Measurements from ENCODE around the gene CD200R1.

CD200R1 gene

DNA sequence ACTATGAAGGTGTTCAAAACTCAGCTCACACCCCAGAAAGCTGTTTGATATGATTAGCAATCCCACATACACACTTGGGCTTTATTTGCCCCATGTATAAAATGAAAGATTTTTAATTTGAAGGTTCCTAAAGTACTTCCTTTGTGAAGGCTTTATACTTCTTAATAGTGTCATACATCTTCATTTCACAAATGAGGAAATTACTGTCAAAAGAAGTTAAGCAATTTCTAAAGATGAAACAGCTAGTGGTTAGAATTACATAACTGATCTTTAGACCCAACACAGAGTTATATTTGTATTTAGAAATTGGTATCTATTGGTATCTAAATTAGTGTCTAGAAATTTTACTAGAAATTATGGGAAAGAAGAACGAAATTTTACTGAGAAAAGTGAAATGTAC, 7.1 kb downstream of the CD200R1 start:
- Histone ChIP-seq H3K9me3 (ENCODE audit: control insufficient read depth, low read length) (no peaks in the 10 kb centered on the region), H3K4me3 (ENCODE audit: low read length) (no peak overlapping the region)

DNA sequence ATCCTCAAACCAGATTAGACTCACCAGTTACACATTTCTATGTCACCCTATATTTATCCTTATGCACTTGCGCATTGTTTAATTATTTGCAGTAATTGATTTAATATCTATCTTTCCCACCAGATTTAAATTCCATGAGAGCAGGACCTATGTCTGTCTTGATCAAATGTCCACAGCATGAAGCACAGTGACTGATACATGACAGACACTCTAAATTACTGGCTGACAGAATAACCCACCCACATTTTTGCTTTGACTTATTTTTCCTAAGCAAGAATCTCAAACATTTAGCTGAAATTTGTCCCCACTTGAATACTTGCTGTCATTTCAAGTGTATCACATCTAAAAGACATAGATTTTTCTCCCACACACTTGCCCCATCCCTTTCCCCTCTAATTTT, 7.5 kb downstream of the CD200R1 start:
- Histone ChIP-seq H3K9me3 (ENCODE audit: control insufficient read depth, low read length) (no peaks in the 10 kb centered on the region), H3K4me3 (ENCODE audit: low read length) (no peak overlapping the region), H3K36me3 (ENCODE audit: control insufficient read depth, insufficient read depth, low read length) (no peaks in the 10 kb centered on the region), H3K27me3 (ENCODE audit: control insufficient read depth, insufficient read depth, low read length) (no peaks in the 10 kb centered on the region), H3K9ac (ENCODE audit: low read length) (no peak overlapping the region), H3K4me1 (ENCODE audit: control insufficient read depth, insufficient read depth, low read length) (no peaks in the 10 kb centered on the region)

More for the DNA sequence above, 7.1 kb downstream of the CD200R1 start:
- no peaks in the 10 kb centered on the region for H3K36me3 ChIP-seq (ENCODE audit: control insufficient read depth, insufficient read depth, low read length)
- no peaks in the 10 kb centered on the region for H3K4me1 ChIP-seq (ENCODE audit: control insufficient read depth, insufficient read depth, low read length)
- no peak overlapping the region for H3K9ac ChIP-seq (ENCODE audit: low read length)
- H3K27me3 ChIP-seq (ENCODE audit: control insufficient read depth, insufficient read depth, low read length): no peaks in the 10 kb centered on the region

DNA sequence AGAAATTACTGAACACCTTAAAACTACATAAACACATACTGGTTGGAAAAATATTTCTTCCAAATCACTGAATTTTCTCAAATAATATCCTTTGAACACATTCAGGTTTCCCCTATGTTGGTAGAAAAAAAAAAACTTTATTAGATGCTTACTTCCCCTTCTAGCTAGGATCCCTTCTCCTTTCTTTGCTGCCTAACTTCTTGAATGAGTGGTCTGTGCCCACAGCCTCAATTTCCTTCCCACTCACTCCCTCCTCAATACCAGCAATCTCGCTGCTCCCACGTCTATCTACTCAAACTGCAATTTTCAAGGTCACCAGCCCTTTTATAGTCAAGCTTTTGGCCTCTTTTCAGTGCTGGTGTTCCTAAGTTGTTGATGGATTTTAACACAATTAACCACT, 8.3 kb downstream of the CD200R1 start:
- no peaks in the 10 kb centered on the region for H3K36me3 ChIP-seq (ENCODE audit: control insufficient read depth, insufficient read depth, low read length)
- H3K4me1 ChIP-seq (ENCODE audit: control insufficient read depth, insufficient read depth, low read length): no peaks in the 10 kb centered on the region
- H3K27me3 ChIP-seq (ENCODE audit: control insufficient read depth, insufficient read depth, low read length): no peaks in the 10 kb centered on the region
- H3K9me3 ChIP-seq (ENCODE audit: control insufficient read depth, low read length): no peaks in the 10 kb centered on the region
- no peak overlapping the region for H3K9ac ChIP-seq (ENCODE audit: low read length)
- H3K4me3 ChIP-seq (ENCODE audit: low read length): no peak overlapping the region

DNA sequence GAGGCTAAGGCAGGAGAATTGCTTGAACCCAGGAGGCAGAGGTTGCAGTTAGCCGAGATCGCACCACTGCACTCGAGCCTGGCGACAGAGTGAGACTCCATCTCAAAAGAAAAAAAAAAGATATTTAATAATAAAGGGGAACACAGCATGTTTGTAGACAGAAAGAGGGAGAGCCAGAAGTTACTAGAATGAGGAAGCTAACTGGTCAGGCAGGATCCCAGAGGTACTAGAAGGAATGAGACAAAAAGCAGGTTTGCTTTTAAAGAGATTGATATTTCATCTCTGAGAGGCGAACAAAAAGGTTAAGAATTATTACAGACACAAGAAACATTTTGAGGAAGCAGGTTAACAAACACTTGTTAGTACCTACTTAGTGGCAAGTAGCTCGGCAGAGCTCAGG, 9.2 kb downstream of the CD200R1 start:
- Histone ChIP-seq H3K4me1 (ENCODE audit: control insufficient read depth, insufficient read depth, low read length) (no peaks in the 10 kb centered on the region), H3K9ac (ENCODE audit: low read length) (no peak overlapping the region), H3K4me3 (ENCODE audit: low read length) (no peak overlapping the region), H3K27me3 (ENCODE audit: control insufficient read depth, insufficient read depth, low read length) (no peaks in the 10 kb centered on the region), H3K36me3 (ENCODE audit: control insufficient read depth, insufficient read depth, low read length) (no peaks in the 10 kb centered on the region), H3K9me3 (ENCODE audit: control insufficient read depth, low read length) (no peaks in the 10 kb centered on the region)

DNA sequence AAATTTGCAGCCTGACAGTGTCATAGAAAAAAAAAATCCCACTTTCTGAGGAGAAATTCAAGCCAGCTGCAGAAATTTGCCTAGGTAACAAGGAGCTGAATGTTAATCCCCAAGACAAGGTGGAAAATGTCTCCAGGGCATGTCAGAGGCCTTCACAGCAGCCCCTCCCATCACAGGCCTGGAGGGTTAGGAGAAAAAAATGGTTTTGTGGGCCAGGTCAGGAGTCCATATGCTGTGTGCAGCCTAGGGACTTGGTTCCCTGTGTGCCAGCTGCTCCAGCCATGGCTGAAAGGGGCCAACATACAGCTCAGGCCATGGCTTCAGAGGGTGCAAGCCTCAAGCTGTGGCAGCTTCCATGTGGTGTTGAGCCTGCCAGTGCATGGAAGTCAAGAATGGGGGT, 11.2 kb downstream of the CD200R1 start:
- Histone ChIP-seq H3K36me3 (ENCODE audit: control insufficient read depth, insufficient read depth, low read length) (no peaks in the 10 kb centered on the region), H3K27me3 (ENCODE audit: control insufficient read depth, insufficient read depth, low read length) (no peaks in the 10 kb centered on the region), H3K9ac (ENCODE audit: low read length) (no peak overlapping the region), H3K9me3 (ENCODE audit: control insufficient read depth, low read length) (no peaks in the 10 kb centered on the region), H3K4me1 (ENCODE audit: control insufficient read depth, insufficient read depth, low read length) (no peaks in the 10 kb centered on the region), H3K4me3 (ENCODE audit: low read length) (no peak overlapping the region)

DNA sequence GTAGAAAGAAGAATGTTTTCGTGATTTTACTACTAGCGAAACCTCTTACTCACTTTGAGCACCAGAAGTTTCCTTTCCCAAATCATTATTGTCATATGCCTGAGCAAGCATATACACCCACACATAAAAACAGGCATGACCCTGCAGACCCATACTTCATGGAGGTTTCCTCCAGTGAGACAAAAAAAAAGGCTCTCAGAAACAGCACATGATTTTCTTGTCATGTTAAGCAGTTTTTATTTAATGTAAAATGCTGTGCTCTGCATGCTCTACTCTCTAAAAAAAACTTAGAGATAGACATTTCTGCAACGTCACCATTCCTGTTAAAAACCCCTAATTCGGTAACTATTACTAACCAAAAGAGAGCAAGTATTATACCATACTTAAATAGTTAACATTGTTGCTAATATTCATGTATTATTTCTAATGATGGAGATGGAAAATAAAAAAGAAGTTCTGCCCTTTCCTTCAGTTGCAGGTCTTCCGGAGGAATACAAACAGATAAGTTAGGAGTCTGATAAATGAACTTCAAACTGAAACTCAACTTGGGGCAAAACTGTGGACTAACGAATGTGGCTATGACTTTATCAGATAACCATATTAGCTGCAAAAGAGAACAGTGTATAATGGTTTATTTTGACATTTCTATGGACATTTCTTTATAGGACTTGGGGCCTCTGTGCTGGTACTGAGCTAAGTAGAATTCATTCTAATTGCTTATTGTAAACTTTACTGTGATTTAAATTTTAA, 15.9 kb downstream of the CD200R1 start:
- H3K9ac ChIP-seq (ENCODE audit: low read length): no peak overlapping the region
- H3K27me3 ChIP-seq (ENCODE audit: control insufficient read depth, insufficient read depth, low read length): no peaks in the 10 kb centered on the region
- no peaks in the 10 kb centered on the region for H3K36me3 ChIP-seq (ENCODE audit: control insufficient read depth, insufficient read depth, low read length)
- no peak overlapping the region for H3K4me3 ChIP-seq (ENCODE audit: low read length)
- H3K4me1 ChIP-seq (ENCODE audit: control insufficient read depth, insufficient read depth, low read length): no peaks in the 10 kb centered on the region
- no peaks in the 10 kb centered on the region for H3K9me3 ChIP-seq (ENCODE audit: control insufficient read depth, low read length)

DNA sequence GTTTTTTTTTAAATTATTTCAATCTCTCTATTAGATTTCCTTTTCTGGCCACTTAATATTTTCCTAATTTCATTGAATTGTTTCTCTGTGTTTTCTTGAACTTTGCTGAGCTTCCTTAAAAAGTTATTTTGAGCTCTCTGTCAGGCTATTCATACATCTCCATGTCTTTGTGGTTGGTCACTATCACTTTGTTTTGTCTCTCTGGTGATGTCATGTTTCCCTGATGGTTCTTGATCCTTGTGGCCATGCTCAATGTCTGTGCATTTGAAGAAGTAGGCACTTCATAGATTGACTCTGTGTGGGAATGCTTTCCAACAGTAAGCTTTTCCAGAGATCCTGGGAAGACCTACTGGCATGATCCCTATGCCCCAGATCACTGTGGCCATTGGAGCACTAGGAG, 18.6 kb downstream of the CD200R1 start:
- H3K9me3 ChIP-seq (ENCODE audit: control insufficient read depth, low read length): no peaks in the 10 kb centered on the region
- H3K36me3 ChIP-seq (ENCODE audit: control insufficient read depth, insufficient read depth, low read length): no peaks in the 10 kb centered on the region
- H3K27me3 ChIP-seq (ENCODE audit: control insufficient read depth, insufficient read depth, low read length): no peaks in the 10 kb centered on the region
- no peak overlapping the region for H3K9ac ChIP-seq (ENCODE audit: low read length)
- H3K4me3 ChIP-seq (ENCODE audit: low read length): no peak overlapping the region
- no peaks in the 10 kb centered on the region for H3K4me1 ChIP-seq (ENCODE audit: control insufficient read depth, insufficient read depth, low read length)

DNA sequence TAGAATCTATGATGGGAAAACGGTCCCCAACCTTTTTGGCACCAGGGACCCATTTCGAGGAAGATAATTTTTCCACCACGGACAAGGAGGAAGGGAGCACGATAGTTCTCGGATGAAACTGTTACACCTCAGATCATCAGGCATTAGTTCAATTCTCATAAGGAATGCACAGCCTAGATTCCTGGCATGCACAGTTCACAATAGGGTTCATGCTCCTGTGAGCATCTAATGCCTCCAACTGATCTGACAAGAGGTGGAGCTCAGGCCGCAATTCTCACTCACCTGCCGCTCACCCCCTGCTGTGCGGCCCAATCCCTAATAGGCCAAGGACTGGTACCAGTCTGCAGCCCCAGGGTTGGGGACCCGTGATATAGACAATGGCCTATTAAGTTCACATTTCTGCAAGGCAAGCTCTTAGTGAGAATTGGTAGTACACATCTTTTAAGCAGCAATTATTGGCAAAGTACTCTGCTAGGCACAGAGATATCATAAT, 26.5 kb downstream of the CD200R1 start:
- Histone ChIP-seq H3K4me1 (ENCODE audit: control insufficient read depth, insufficient read depth, low read length) (no peaks in the 10 kb centered on the region), H3K36me3 (ENCODE audit: control insufficient read depth, insufficient read depth, low read length) (no peaks in the 10 kb centered on the region), H3K9me3 (ENCODE audit: control insufficient read depth, low read length) (no peaks in the 10 kb centered on the region), H3K4me3 (ENCODE audit: low read length) (no peak overlapping the region), H3K9ac (ENCODE audit: low read length) (no peak overlapping the region), H3K27me3 (ENCODE audit: control insufficient read depth, insufficient read depth, low read length) (no peaks in the 10 kb centered on the region)

DNA sequence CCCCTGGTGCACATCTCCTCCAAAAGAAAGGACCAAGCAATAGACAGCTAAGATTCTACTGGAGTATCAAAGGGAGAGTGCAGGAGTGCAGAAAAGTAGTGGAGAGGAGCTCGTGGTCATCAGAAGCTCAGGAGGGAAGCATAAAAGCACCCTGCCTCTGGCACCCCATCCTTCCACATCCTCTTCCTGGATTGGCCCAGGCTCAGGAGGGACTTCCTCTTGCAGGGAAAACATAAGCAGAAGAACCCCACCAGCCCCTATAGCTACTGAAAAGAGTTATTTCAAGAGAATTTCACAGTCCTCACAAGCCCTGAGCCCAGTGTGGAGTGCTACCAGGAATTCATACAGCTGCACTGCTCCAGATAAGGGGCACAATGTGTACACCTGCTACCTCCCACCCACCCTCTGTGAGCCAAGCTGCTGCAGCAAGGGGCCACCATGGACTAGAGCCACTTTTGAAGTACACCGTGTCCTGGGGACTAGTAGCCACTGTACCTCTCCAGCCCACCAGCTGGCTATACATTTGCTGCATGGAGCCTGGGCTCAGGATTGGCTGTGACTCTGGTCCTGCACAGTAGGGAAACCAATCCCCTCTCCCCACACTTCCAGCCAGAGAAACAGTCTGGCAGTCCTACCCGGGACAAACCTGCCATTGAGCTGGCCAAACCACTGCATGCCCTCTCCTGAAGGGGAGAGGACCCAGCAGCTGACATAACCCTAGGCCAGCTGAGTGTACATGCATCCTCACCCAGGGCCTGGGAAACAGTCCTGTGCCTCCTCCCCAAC, 43.0 kb downstream of the CD200R1 start:
- H3K4me1 ChIP-seq (ENCODE audit: control insufficient read depth, insufficient read depth, low read length): no peaks in the 10 kb centered on the region
- no peaks in the 10 kb centered on the region for H3K9me3 ChIP-seq (ENCODE audit: control insufficient read depth, low read length)
- no peaks in the 10 kb centered on the region for H3K27me3 ChIP-seq (ENCODE audit: control insufficient read depth, insufficient read depth, low read length)
- no peak overlapping the region for H3K9ac ChIP-seq (ENCODE audit: low read length)
- no peaks in the 10 kb centered on the region for H3K36me3 ChIP-seq (ENCODE audit: control insufficient read depth, insufficient read depth, low read length)
- no peak overlapping the region for H3K4me3 ChIP-seq (ENCODE audit: low read length)

DNA sequence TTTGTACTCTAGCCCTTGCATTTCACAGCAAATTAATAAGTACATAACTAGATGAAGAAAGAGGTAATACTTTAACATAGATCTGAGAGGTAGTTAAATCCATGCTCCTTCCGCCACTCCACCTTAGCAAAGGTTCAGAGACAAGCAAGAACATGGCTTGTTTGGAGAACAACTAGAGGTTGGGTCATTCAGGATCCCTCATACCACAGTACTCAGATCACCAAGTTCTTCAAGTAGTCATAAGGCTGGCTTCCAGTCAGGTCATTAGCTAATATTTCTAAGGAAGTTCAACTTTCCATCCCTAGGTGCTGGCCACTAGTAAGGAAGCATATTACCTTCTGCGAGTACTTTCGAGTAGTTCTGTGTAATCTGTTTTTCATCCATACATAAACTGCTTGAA, 44.1 kb downstream of the CD200R1 start:
- Histone ChIP-seq H3K4me1 (ENCODE audit: control insufficient read depth, insufficient read depth, low read length) (no peaks in the 10 kb centered on the region), H3K9ac (ENCODE audit: low read length) (no peak overlapping the region), H3K4me3 (ENCODE audit: low read length) (no peak overlapping the region), H3K9me3 (ENCODE audit: control insufficient read depth, low read length) (no peaks in the 10 kb centered on the region), H3K27me3 (ENCODE audit: control insufficient read depth, insufficient read depth, low read length) (no peaks in the 10 kb centered on the region), H3K36me3 (ENCODE audit: control insufficient read depth, insufficient read depth, low read length) (no peaks in the 10 kb centered on the region)

DNA sequence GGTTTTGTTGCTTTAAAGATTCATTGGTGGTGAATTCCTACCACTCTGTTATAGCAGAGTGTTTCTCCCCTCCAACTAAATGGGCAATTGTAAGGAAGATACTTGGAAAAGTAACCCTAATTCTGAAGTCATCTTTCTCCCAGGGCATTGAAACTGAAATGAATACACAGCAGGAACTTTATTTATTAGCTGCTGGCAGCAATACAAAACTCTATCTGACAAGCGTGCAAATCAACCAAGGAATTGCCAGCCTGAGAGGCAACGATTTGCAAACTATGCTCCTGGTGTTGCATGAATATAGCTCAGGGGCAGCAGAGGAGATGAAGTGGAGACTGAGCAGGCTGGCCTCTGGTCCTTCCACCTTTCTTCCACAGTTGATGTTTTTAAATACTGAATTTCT, 48.9 kb downstream of the CD200R1 start:
- no peaks in the 10 kb centered on the region for H3K27me3 ChIP-seq (ENCODE audit: control insufficient read depth, insufficient read depth, low read length)
- H3K36me3 ChIP-seq (ENCODE audit: control insufficient read depth, insufficient read depth, low read length): no peaks in the 10 kb centered on the region
- no peak overlapping the region for H3K9ac ChIP-seq (ENCODE audit: low read length)
- H3K9me3 ChIP-seq (ENCODE audit: control insufficient read depth, low read length): no peaks in the 10 kb centered on the region
- no peak overlapping the region for H3K4me3 ChIP-seq (ENCODE audit: low read length)
- no peaks in the 10 kb centered on the region for H3K4me1 ChIP-seq (ENCODE audit: control insufficient read depth, insufficient read depth, low read length)

DNA sequence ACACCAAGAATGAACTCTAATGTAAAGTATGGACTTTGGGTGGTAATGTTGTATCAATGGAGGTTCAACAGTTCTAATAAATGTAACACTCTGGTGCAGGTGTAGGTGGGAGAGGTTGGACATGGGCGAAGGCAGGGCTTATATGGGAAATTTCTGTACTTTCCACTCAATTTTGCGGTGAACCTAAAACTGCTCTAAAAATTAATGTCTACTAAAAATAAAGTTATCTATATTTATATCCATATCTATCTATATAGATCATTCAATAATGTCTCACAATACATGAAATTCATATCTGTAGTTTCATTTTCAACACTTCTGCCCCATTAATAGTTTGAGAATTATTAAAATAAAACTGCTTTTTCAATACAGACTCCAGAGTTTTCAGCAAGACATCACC, 49.3 kb downstream of the CD200R1 start:
- no peaks in the 10 kb centered on the region for H3K36me3 ChIP-seq (ENCODE audit: control insufficient read depth, insufficient read depth, low read length)

More for the DNA sequence above, 49.3 kb downstream of the CD200R1 start:
- Histone ChIP-seq H3K9me3 (ENCODE audit: control insufficient read depth, low read length) (no peaks in the 10 kb centered on the region), H3K4me3 (ENCODE audit: low read length) (no peak overlapping the region), H3K4me1 (ENCODE audit: control insufficient read depth, insufficient read depth, low read length) (no peaks in the 10 kb centered on the region), H3K27me3 (ENCODE audit: control insufficient read depth, insufficient read depth, low read length) (no peaks in the 10 kb centered on the region), H3K9ac (ENCODE audit: low read length) (no peak overlapping the region)

Data from mucosa of stomach (tissue), 1 donor.